HepG2 (cell line): ENCODE measurements around the gene AGBL3. TPM values are rescaled to one million over a fixed set of nuclear protein-coding genes. Genes with fewer than 3 reads are reported as not detected.

Experiments
- ATAC-seq: fragments of 200-7000 bp; cut with Tn5 transposase; 3 replicates; pipeline ENCODE4 v1.9.1; 2020; ENCODE audit warnings: mild to moderate bottlenecking, moderate library complexity
- BruUV-seq: library from RNA; stranded (reverse); fragments of 400-500 nt; replicated peaks from 2 replicates; lab custom pipeline; 2021; lab: Mats Ljungman, UMichigan
- CTCF ChIA-PET: fragments of 300-600 bp; formaldehyde crosslinking; extraction: SDS; loops from one replicate; lab custom pipeline; 2021; ENCODE audit warnings: low total read pairs, inconsistent platforms, low intra/inter-chr PET ratio; lab: Yijun Ruan, JAX
- POLR2A ChIA-PET: fragments of 350-600 bp; sonication (Branson Sonifier 250); formaldehyde crosslinking; loops from one replicate; lab custom pipeline; 2020; ENCODE audit warnings: antibody characterized with exemption, inconsistent platforms; lab: Yijun Ruan, JAX
- DNase-seq: peaks from one replicate; pipeline ENCODE4 v3.0.0-alpha.2; 2015; ENCODE audit warnings: low spot score
- FAIRE-seq: peaks from 3 replicates; lab custom pipeline; 2011; peaks lifted over from hg19 to GRCh38; lab: Jason Lieb, UNC
- H2AFZ ChIP-seq: one replicate; pipeline ENCODE4 v1.6.1; 2011; ENCODE audit warnings: low read length, inconsistent platforms
- H3K27ac ChIP-seq: fragments of 300-600 bp; 3 replicates; pipeline ENCODE4 v1.8.0; 2011; ENCODE audit warnings: mixed run types, mild to moderate bottlenecking, mixed read lengths, low read length, inconsistent platforms; ENCODE audit not compliant: insufficient read depth; ENCODE audit errors: extremely low read length
- H3K27me3 ChIP-seq, 2 experiments: fragments of 200-600 bp in 1 of 2; 2 replicates in 1 of 2; 3 replicates in 1 of 2; pipeline versions ENCODE4 v1.6.0 to v1.8.0; 2011; ENCODE audit warnings: low read length in 2 of 2, mild to moderate bottlenecking in 2 of 2, moderate library complexity in 2 of 2, inconsistent platforms in 1 of 2; ENCODE audit not compliant: insufficient read depth in 2 of 2, control insufficient read depth in 1 of 2
- H3K36me3 ChIP-seq, 2 experiments: fragments of 200-600 bp in 1 of 2; replicated peaks in 1 of 2; 2 replicates in 1 of 2; 3 replicates in 1 of 2; pipeline versions ENCODE4 v1.5.1 to v1.8.0; 2011; ENCODE audit warnings: low read length in 2 of 2, inconsistent platforms in 1 of 2; ENCODE audit not compliant: insufficient read depth in 2 of 2, control insufficient read depth in 1 of 2
- H3K4me1 ChIP-seq: 2 replicates; pipeline ENCODE4 v1.5.1; 2012; ENCODE audit warnings: low read length, inconsistent platforms; ENCODE audit not compliant: insufficient read depth
- H3K4me2 ChIP-seq: 2 replicates; pipeline ENCODE4 v1.6.0; 2011; ENCODE audit warnings: low read depth, low read length, inconsistent platforms
- H3K4me3 ChIP-seq, 3 experiments: fragments of 200-600 bp in 1 of 3; sonication (generic), shearing (Covaris generic) in 1 of 3; replicated peaks in 1 of 3; 2 replicates each; pipeline ENCODE4 v1.5.1; 2011 to 2016; ENCODE audit warnings: low read length in 3 of 3, inconsistent platforms in 2 of 3, low read depth in 2 of 3, mild to moderate bottlenecking in 2 of 3, control low read depth in 1 of 3, mixed read lengths in 1 of 3; ENCODE audit not compliant: insufficient read depth in 1 of 3
- H3K79me2 ChIP-seq: one replicate; pipeline ENCODE4 v1.6.1; 2011; ENCODE audit warnings: low read length, inconsistent platforms; ENCODE audit not compliant: insufficient read depth
- H3K9ac ChIP-seq: 2 replicates; pipeline ENCODE4 v1.6.0; 2011; ENCODE audit warnings: mild to moderate bottlenecking, low read depth, low read length, inconsistent platforms; ENCODE audit not compliant: insufficient read depth
- H3K9me3 ChIP-seq: 2 replicates; pipeline ENCODE4 v1.5.1; 2012; ENCODE audit warnings: mild to moderate bottlenecking, low read length
- H4K20me1 ChIP-seq: 2 replicates; pipeline ENCODE4 v1.6.0; 2011; ENCODE audit warnings: inconsistent platforms, mild to moderate bottlenecking, low read length, moderate library complexity; ENCODE audit not compliant: insufficient read depth
- CTCF ChIP-seq: sonication (generic); formaldehyde crosslinking; IDR thresholded peaks from 2 replicates; pipeline ENCODE4 v1.5.0; 2020; ENCODE audit warnings: mild to moderate bottlenecking, missing genetic modification reagents, moderate library complexity
- FOXA1 ChIP-seq, 2 experiments: fragments of 450-650 bp in 1 of 2; sonication (generic) in 1 of 2; formaldehyde crosslinking in 1 of 2; IDR thresholded peaks; 2 replicates each; pipeline versions ENCODE4 v1.4.0 to v1.6.1; 2016 to 2020; ENCODE audit warnings: missing genetic modification reagents in 1 of 2
- NR2F1 ChIP-seq, 2 experiments: fragments of 450-650 bp in 1 of 2; formaldehyde crosslinking in 1 of 2; IDR thresholded peaks; 2 replicates each; pipeline versions ENCODE4 v1.5.0 to v1.6.1; 2016 to 2020; ENCODE audit warnings: mild to moderate bottlenecking in 1 of 2, missing compliant biosample characterization in 1 of 2, missing genetic modification reagents in 1 of 2, moderate library complexity in 1 of 2
- RBAK ChIP-seq: sonication (generic); formaldehyde crosslinking; IDR thresholded peaks from 2 replicates; pipeline ENCODE4 v1.5.1; 2020; ENCODE audit warnings: mild to moderate bottlenecking, missing genetic modification reagents
- SMC3 ChIP-seq: IDR thresholded peaks from 2 replicates; pipeline ENCODE4 v1.6.1; 2011; ENCODE audit warnings: low read length, improper control_type of control experiment
- STAG1 ChIP-seq: sonication (generic); formaldehyde crosslinking; IDR thresholded peaks from 2 replicates; pipeline ENCODE4 v1.4.0; 2020; ENCODE audit warnings: missing genetic modification reagents
- ZNF512 ChIP-seq: sonication (generic); formaldehyde crosslinking; IDR thresholded peaks from 2 replicates; pipeline ENCODE4 v1.4.0; 2020; ENCODE audit warnings: mild to moderate bottlenecking, missing genetic modification reagents
- WGBS: methylation state at CpG from one replicate; pipeline ENCODE4 v1.1.6; 2017; ENCODE audit warnings: low lambda C conversion rate; 5-methylcytosine and 5-hydroxymethylcytosine counted together
- in situ Hi-C: cut with HindIII; loops from 2 replicates; pipeline ENCODE4 v1.10.0; 2017; ENCODE audit warnings: low pct_unique_long_range_greater_than_20kb; ENCODE audit not compliant: extremely low pct_ligation_motif_present
- intact Hi-C: fragments of 100-400 bp; cut with micrococcal nuclease; formaldehyde crosslinking; loops from one replicate; pipeline ENCODE4 v1.10.0; 2022; ENCODE audit not compliant: unreplicated experiment
- polyA plus RNA-seq, 8 experiments: library from polyadenylated mRNA; depleted of rRNA in 3 of 8; stranded (reverse) in 7 of 8; unstranded in 1 of 8; fragments of >200 nt; fragmentation: Illumina TruSeq in 4 of 8; extraction: Trizol in 4 of 8; gene quantifications; 2 replicates each; pipeline versions ENCODE4 v1.2.1 to v1.2.3, GENCODE V29; 2011 to 2016; ENCODE audit warnings: low read depth in 4 of 8, missing spikeins in 1 of 8, mixed read lengths in 1 of 8; ENCODE audit not compliant: insufficient read depth in 1 of 8
- total RNA-seq, 5 experiments: library from RNA; depleted of rRNA; stranded (reverse); fragments of >200 nt; fragmentation: Illumina TruSeq; extraction: Trizol; gene quantifications; 2 replicates each; pipeline ENCODE4 v1.2.3, GENCODE V29; 2016; ENCODE audit warnings: low read depth in 1 of 5

The AGBL3 gene
- total and polyA plus RNA-seq, 2 of the 13 experiments (the other 11 are each of a cell fraction or from before 2014, with no cell fraction given), result 2.2 to 7.2 TPM

GRCh38 chr7:134954197-134955082 lies 31.9 kb upstream of the AGBL3 start:
- BruUV-seq, result no TSS peak
- peaks cover 20 to 74% of the 10 kb centered on the region in 2 experiments for H3K36me3 ChIP-seq
- no peak overlapping the region for H2AFZ ChIP-seq
- no peak overlapping the region for H3K27ac ChIP-seq
- H4K20me1 ChIP-seq, result no peaks in the 10 kb centered on the region
- no peaks in the 10 kb centered on the region for H3K9me3 ChIP-seq
- FAIRE-seq (no peak), ATAC-seq (no peak), DNase-seq (peak; percentile 16)
- intact Hi-C loops (no loop called here), in situ Hi-C loops (no loop called here)
- H3K9ac ChIP-seq, result no peak overlapping the region
- no peaks in the 10 kb centered on the region for H3K27me3 ChIP-seq
- peak; percentile 43 for TF ChIP-seq CTCF (CRISPR knock-in tag)
- TF ChIP-seq SMC3, result peak; percentile 58; the same call in 1 of the 2 replicates
- TF ChIP-seq NR2F1 (CRISPR knock-in tag; IDR thresholded peaks at IDR 0.05), result no peak
- no peak for TF ChIP-seq ZNF512 (CRISPR knock-in tag)
- no peak for TF ChIP-seq RBAK (CRISPR knock-in tag)
- TF ChIP-seq STAG1 (CRISPR knock-in tag), result peak; percentile 74
- no peak for TF ChIP-seq FOXA1 (IDR thresholded peaks at IDR 0.05)
- no peak for TF ChIP-seq FOXA1 (CRISPR knock-in tag; IDR thresholded peaks at IDR 0.05)
- H3K4me3 ChIP-seq, result no peak overlapping the region
- CTCF ChIA-PET, result interaction anchor here (0.7 to 1.9 kb wide), 4 partner anchors 204 to 322 kb away, joined by 3 to 14 read pairs (median 4); no protein-coding TSS in a partner anchor
- H3K4me1 ChIP-seq, result no peaks in the 10 kb centered on the region
- WGBS, result 87% methylated on average over 9 of the region's 9 CpGs
- H3K79me2 ChIP-seq, result no peaks in the 10 kb centered on the region
- no peak overlapping the region for H3K4me2 ChIP-seq
- POLR2A ChIA-PET, result no interaction called here
